ENCODE results near the gene ITPR2.

Gene ITPR2

DNA sequence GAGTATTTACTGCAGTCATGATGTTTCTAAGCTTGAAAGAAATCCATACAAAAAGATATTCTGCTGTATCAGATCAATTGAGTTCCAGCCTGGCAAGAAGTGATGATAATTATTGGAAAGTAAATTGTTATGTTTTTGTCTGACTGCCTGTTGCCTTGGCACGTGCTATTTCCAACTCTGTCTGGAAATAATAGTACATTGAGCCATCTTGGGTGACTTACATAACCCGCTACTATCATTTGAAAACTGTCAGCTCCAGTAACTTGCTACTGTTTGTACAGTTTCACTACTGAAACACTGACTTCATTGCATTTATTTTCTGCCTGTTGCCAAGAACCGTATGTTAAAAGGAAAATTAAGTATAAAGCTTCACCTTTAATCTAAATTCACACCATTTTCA, 318.6 kb downstream of the ITPR2 start:
- no peaks in the 10 kb centered on the region for H3K9me3 Mint-ChIP-seq
- no peaks in the 10 kb centered on the region for H3K27me3 Mint-ChIP-seq
- H3K4me1 Mint-ChIP-seq: no peaks in the 10 kb centered on the region
- H3K27ac Mint-ChIP-seq: no peak overlapping the region
- peaks cover 20% of the 10 kb centered on the region for H3K36me3 Mint-ChIP-seq
- H3K4me3 Mint-ChIP-seq: no peak overlapping the region

- Mint-ChIP-seq H3K9me3 (no peaks in the 10 kb centered on the region), H3K36me3 (peaks cover 23% of the 10 kb centered on the region), H3K27me3 (no peaks in the 10 kb centered on the region), H3K4me3 (no peak overlapping the region), H3K27ac (no peak overlapping the region), H3K4me1 (no peaks in the 10 kb centered on the region)
Observed at GRCh38 chr12:26513363-26514043, 319.5 kb downstream of the ITPR2 start.

GRCh38 chr12:26512213-26512612, 320.8 kb downstream of the ITPR2 start:
- Mint-ChIP-seq H3K9me3 (no peaks in the 10 kb centered on the region), H3K4me1 (no peaks in the 10 kb centered on the region), H3K36me3 (peaks cover 20% of the 10 kb centered on the region), H3K4me3 (no peak overlapping the region), H3K27ac (no peak overlapping the region), H3K27me3 (no peaks in the 10 kb centered on the region)

DNA sequence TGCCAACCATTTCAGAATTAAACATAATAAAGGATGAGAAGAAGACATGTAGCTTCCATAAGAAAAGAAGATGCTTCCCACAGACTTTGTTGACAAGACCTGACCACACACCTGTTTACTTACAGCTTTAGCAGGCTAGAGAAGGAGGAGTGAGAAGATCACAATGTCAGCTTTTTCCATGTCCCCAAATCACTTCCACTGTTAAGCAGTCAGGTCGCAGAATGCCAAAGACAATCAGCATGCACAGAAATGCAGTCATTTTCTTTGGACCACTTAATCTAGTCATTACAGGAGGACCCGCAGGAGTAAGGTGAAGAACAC, 322.7 kb downstream of the ITPR2 start:
- H3K27ac Mint-ChIP-seq: no peak overlapping the region
- H3K4me1 Mint-ChIP-seq: no peaks in the 10 kb centered on the region
- no peak overlapping the region for H3K4me3 Mint-ChIP-seq
- no peaks in the 10 kb centered on the region for H3K27me3 Mint-ChIP-seq
- H3K9me3 Mint-ChIP-seq: no peaks in the 10 kb centered on the region
- peaks cover 18% of the 10 kb centered on the region for H3K36me3 Mint-ChIP-seq

DNA sequence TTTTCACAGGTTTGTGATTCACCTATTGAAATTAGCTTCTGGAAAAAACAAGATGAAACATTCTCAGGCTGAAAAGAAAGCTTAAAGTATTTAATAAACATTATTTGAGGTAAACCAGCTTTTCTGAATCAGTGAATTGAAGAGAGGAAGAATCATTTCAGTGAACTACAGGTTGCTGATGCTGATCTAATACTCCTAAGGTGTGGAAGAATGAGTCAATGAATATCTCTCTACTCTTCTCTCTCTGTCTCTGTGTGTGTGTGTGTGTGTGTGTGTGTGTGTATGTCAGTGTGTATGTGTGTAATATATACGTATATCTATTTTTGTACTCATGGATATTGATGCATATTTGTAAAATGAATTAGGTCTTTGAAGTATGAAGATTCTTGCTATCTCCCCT, 325.4 kb downstream of the ITPR2 start:
- Mint-ChIP-seq H3K9me3 (no peaks in the 10 kb centered on the region), H3K27ac (no peak overlapping the region), H3K4me1 (no peaks in the 10 kb centered on the region), H3K27me3 (no peaks in the 10 kb centered on the region), H3K36me3 (peaks cover 27% of the 10 kb centered on the region), H3K4me3 (no peak overlapping the region)

- Mint-ChIP-seq H3K36me3 (peaks cover 9% of the 10 kb centered on the region), H3K27me3 (no peaks in the 10 kb centered on the region), H3K4me3 (no peak overlapping the region), H3K27ac (no peak overlapping the region), H3K9me3 (no peaks in the 10 kb centered on the region), H3K4me1 (no peaks in the 10 kb centered on the region)
Observed at GRCh38 chr12:26499979-26500640, 332.9 kb downstream of the ITPR2 start.

DNA sequence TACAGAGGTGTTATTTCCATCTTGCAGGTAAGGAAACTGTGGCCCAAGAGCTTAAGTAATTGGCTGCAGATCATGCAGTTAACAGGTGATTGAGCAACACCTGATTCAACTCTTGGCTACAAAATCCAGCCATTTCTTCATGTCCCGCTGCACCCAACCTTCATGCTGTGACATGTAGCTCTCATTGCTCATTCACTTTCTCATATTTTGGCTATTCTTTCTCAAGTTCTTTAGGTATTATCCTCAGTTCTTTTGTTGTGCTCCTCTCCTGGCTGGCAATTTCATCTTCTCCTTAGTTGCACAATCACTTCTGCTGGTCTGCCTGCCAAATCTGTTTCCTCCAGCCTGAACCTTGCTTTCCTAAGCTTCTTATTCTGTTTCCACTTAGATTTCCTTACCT, 336.8 kb downstream of the ITPR2 start:
- Mint-ChIP-seq H3K4me1 (no peaks in the 10 kb centered on the region), H3K27me3 (no peaks in the 10 kb centered on the region), H3K9me3 (no peaks in the 10 kb centered on the region), H3K4me3 (no peak overlapping the region), H3K36me3 (peaks cover 17% of the 10 kb centered on the region), H3K27ac (peak overlapping the region; percentile 10)

DNA sequence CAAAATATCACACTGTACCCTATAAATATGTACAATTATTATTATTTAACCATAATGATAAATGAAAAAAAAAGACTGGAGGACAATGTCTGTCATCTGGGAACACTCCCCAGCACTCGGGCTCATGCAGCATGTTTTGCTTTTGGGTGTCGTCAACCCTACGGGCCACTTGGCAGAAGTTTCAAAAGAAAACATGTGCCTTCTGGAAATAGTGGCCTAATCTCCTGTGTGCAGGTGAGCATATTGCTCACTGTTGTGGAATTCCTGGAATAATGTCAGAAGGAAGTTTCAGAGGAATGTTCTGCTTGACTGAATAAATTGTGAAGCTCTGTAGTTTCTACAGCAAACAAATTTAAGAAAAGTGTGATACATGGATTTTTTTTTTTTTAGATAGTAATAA, 339.3 kb downstream of the ITPR2 start:
- Mint-ChIP-seq H3K9me3 (no peaks in the 10 kb centered on the region), H3K4me1 (no peaks in the 10 kb centered on the region), H3K36me3 (peaks cover 30% of the 10 kb centered on the region), H3K27me3 (no peaks in the 10 kb centered on the region), H3K4me3 (no peak overlapping the region), H3K27ac (no peak overlapping the region)

GRCh38 chr12:26492406-26492805, 340.6 kb downstream of the ITPR2 start:
- Mint-ChIP-seq H3K27ac (no peak overlapping the region), H3K9me3 (no peaks in the 10 kb centered on the region), H3K27me3 (no peaks in the 10 kb centered on the region), H3K36me3 (peaks cover 29% of the 10 kb centered on the region), H3K4me3 (no peak overlapping the region), H3K4me1 (no peaks in the 10 kb centered on the region)

DNA sequence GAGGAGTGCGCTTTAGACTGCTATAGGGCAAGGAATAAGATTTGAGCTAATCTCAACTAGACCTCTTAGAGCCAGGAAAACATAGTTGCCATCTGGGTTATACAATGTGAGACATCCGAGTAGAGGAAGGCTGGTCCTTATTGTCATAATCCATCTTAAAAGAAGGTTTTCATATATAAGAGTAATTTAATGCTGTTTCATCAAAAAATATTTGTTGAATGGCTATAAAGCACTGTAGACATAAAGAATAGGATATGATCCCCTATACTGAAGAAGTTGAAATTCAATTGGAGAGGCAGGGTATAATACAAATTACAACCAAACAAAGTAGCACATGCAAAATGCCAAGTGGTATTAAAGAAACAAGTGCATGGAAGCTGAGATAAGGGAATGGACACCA, 343.1 kb downstream of the ITPR2 start:
- no peak overlapping the region for H3K27ac Mint-ChIP-seq
- H3K36me3 Mint-ChIP-seq: peaks cover 41% of the 10 kb centered on the region
- no peaks in the 10 kb centered on the region for H3K9me3 Mint-ChIP-seq
- H3K27me3 Mint-ChIP-seq: no peaks in the 10 kb centered on the region
- no peak overlapping the region for H3K4me3 Mint-ChIP-seq
- no peaks in the 10 kb centered on the region for H3K4me1 Mint-ChIP-seq

GRCh38 chr12:26488351-26488750, 344.6 kb downstream of the ITPR2 start:
- Mint-ChIP-seq H3K4me1 (no peaks in the 10 kb centered on the region), H3K36me3 (peaks cover 43% of the 10 kb centered on the region), H3K27me3 (no peaks in the 10 kb centered on the region), H3K9me3 (no peaks in the 10 kb centered on the region), H3K27ac (no peak overlapping the region), H3K4me3 (no peak overlapping the region)

GRCh38 chr12:26473291-26473690, 359.7 kb downstream of the ITPR2 start:
- Mint-ChIP-seq H3K4me3 (no peak overlapping the region), H3K36me3 (peaks cover 47% of the 10 kb centered on the region)

GRCh38 chr12:26471560-26471959, 361.4 kb downstream of the ITPR2 start:
- Mint-ChIP-seq H3K27me3 (no peaks in the 10 kb centered on the region), H3K4me1 (no peaks in the 10 kb centered on the region), H3K4me3 (no peak overlapping the region), H3K9me3 (no peaks in the 10 kb centered on the region), H3K36me3 (peaks cover 38% of the 10 kb centered on the region), H3K27ac (no peak overlapping the region)

More at GRCh38 chr12:26473291-26473690, 359.7 kb downstream of the ITPR2 start:
- Mint-ChIP-seq H3K4me1 (no peaks in the 10 kb centered on the region), H3K27ac (no peak overlapping the region), H3K27me3 (no peaks in the 10 kb centered on the region), H3K9me3 (no peaks in the 10 kb centered on the region)

- no peak overlapping the region for H3K4me3 Mint-ChIP-seq
- peaks cover 34% of the 10 kb centered on the region for H3K36me3 Mint-ChIP-seq
- H3K27ac Mint-ChIP-seq: no peak overlapping the region
- H3K27me3 Mint-ChIP-seq: no peaks in the 10 kb centered on the region
- H3K9me3 Mint-ChIP-seq: no peaks in the 10 kb centered on the region
- H3K4me1 Mint-ChIP-seq: no peaks in the 10 kb centered on the region
Observed at GRCh38 chr12:26469421-26470180, 363.4 kb downstream of the ITPR2 start.

DNA sequence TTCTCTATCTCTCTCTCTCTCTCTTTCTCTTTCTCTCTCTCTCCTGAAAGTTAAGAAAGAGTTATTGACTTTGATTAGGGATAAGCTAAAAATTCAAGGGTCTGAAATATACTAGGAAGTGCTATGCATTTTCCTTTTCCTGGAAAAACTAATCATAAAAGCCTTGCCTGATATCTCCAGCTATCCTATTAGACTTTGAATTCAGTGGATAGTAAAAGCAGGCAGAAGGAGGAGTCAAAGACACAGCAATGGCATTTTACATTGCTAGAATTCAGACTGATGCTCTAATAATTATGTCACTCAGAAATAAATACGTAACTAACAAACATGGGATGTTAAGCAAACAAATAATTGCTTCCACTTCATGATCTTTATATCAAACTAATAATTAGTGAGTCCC, 365.6 kb downstream of the ITPR2 start:
- Mint-ChIP-seq H3K27ac (no peak overlapping the region), H3K4me1 (no peaks in the 10 kb centered on the region), H3K9me3 (no peaks in the 10 kb centered on the region), H3K36me3 (peaks cover 24% of the 10 kb centered on the region), H3K4me3 (no peak overlapping the region), H3K27me3 (no peaks in the 10 kb centered on the region)

GRCh38 chr12:26466726-26467125, 366.3 kb downstream of the ITPR2 start:
- Mint-ChIP-seq H3K9me3 (no peaks in the 10 kb centered on the region), H3K4me3 (no peak overlapping the region), H3K4me1 (no peaks in the 10 kb centered on the region), H3K27ac (no peak overlapping the region), H3K27me3 (no peaks in the 10 kb centered on the region), H3K36me3 (peaks cover 22% of the 10 kb centered on the region)

All from activated naive CD4-positive, alpha-beta T cell treated with anti-CD3 and anti-CD28 coated beads, Interleukin-2, amount 50 U/mL, for 24 hours (primary cell).